A673 (cell line): Measurements from ENCODE around the gene TMED7. TPM values are rescaled to one million over a fixed set of nuclear protein-coding genes. Genes with fewer than 3 reads are reported as not detected.
A peak's percentile ranks its signal among the peaks of the same experiment; 100 is the strongest.

ENCODE experiments used
- BruUV-seq: library from RNA; stranded (reverse); fragments of 400-500 nt; replicated peaks from 2 replicates; lab custom pipeline; 2021; lab: Mats Ljungman, UMichigan
- CTCF ChIA-PET: fragments of 300-600 bp; sonication (Branson Sonifier 250); formaldehyde crosslinking; loops from one replicate; lab custom pipeline; 2022; ENCODE audit warnings: antibody characterized with exemption; lab: Charles Lee
- POLR2A ChIA-PET: fragments of 300-600 bp; sonication (Branson Sonifier 250); formaldehyde crosslinking; loops from one replicate; lab custom pipeline; 2022; ENCODE audit warnings: antibody characterized with exemption; ENCODE audit not compliant: low non-redundant PET; lab: Charles Lee
- DNase-seq: peaks from one replicate; pipeline ENCODE4 v3.0.0-alpha.2; 2015; ENCODE audit warnings: low spot score
- H3K27ac ChIP-seq: fragments of 200-600 bp; sonication (generic); 2 replicates; pipeline ENCODE4 v1.5.1; 2016; ENCODE audit warnings: mixed run types, low read depth, mild to moderate bottlenecking, mixed read lengths, antibody characterized with exemption, low read length; ENCODE audit not compliant: poor library complexity, severe bottlenecking
- H3K27me3 ChIP-seq: fragments of 200-600 bp; sonication (generic); replicated peaks from 2 replicates; pipeline ENCODE4 v1.6.1; 2017; ENCODE audit warnings: mixed run types, low read depth, mild to moderate bottlenecking, mixed read lengths, antibody characterized with exemption, low read length; ENCODE audit not compliant: insufficient read depth, poor library complexity
- H3K36me3 ChIP-seq: fragments of 200-600 bp; sonication (generic); 2 replicates; pipeline ENCODE4 v1.6.1; 2016; ENCODE audit warnings: mixed run types, mild to moderate bottlenecking, mixed read lengths, antibody characterized with exemption, low read length; ENCODE audit not compliant: insufficient read depth, poor library complexity, severe bottlenecking
- H3K4me1 ChIP-seq: fragments of 200-600 bp; sonication (generic); 2 replicates; pipeline ENCODE4 v1.6.1; 2017; ENCODE audit warnings: mixed run types, mild to moderate bottlenecking, mixed read lengths, antibody characterized with exemption, low read length; ENCODE audit not compliant: insufficient read depth, poor library complexity, severe bottlenecking
- H3K4me3 ChIP-seq: fragments of 200-600 bp; sonication (generic); 2 replicates; pipeline ENCODE4 v1.5.1; 2016; ENCODE audit warnings: low read depth, mixed run types, mild to moderate bottlenecking, mixed read lengths, low read length; ENCODE audit not compliant: poor library complexity, severe bottlenecking
- H3K9me3 ChIP-seq: fragments of 200-600 bp; sonication (generic); 2 replicates; pipeline ENCODE4 v1.6.1; 2016; ENCODE audit warnings: mixed run types, low read depth, mild to moderate bottlenecking, mixed read lengths, antibody characterized with exemption, low read length; ENCODE audit not compliant: poor library complexity, severe bottlenecking
- CTCF ChIP-seq: fragments of 300-800, 200-600 bp; sonication (generic); conservative IDR thresholded peaks from 2 replicates; pipeline ENCODE4 v1.5.1; 2017; ENCODE audit warnings: low read depth, mild to moderate bottlenecking, antibody characterized with exemption, low read length, moderate library complexity, mixed read lengths
- EZH2 ChIP-seq: fragments of 200-600 bp; sonication (generic); IDR thresholded peaks from 2 replicates; pipeline ENCODE4 v1.6.1; 2017; ENCODE audit warnings: borderline replicate concordance, low read depth, mild to moderate bottlenecking, mixed read lengths, antibody characterized with exemption, low read length; ENCODE audit not compliant: poor library complexity, severe bottlenecking
- intact Hi-C: fragments of 100-400 bp; cut with micrococcal nuclease; formaldehyde crosslinking; loops from one replicate; pipeline ENCODE4 v1.10.0; 2022; ENCODE audit not compliant: unreplicated experiment
- total RNA-seq: library from RNA; stranded (reverse); gene quantifications from 2 replicates; pipeline ENCODE4 v1.2.3, GENCODE V29; 2021

The TMED7 gene
- total RNA-seq, 1 experiment from 2014 or later: 62.8 TPM

GRCh38 chr5:115577329-115577728 lies 48.5 kb downstream of the TMED7 start:
- DNase-seq: no peak
- peaks cover 4% of the 10 kb centered on the region for H3K4me1 ChIP-seq
- no peak for TF ChIP-seq CTCF
- no peak for TF ChIP-seq EZH2
- intact Hi-C loops: no loop called here
- H3K27ac ChIP-seq: no peak overlapping the region
- ChIA-PET CTCF (no interaction called here), POLR2A (no interaction called here)
- no TSS peak for BruUV-seq
- H3K4me3 ChIP-seq: no peak overlapping the region
- no peaks in the 10 kb centered on the region for H3K9me3 ChIP-seq
- H3K36me3 ChIP-seq: no peaks in the 10 kb centered on the region
- H3K27me3 ChIP-seq: no peaks in the 10 kb centered on the region

GRCh38 chr5:115575167-115576070 lies 50.4 kb downstream of the TMED7 start:
- no peak overlapping the region for H3K27ac ChIP-seq
- H3K27me3 ChIP-seq: no peaks in the 10 kb centered on the region
- no peaks in the 10 kb centered on the region for H3K36me3 ChIP-seq
- ChIA-PET CTCF (interaction anchor here (0.6 to 2.3 kb wide), 7 partner anchors 246 to 1964 kb away, joined by 4 to 35 read pairs (median 6); no protein-coding TSS in a partner anchor), POLR2A (no interaction called here)
- no peaks in the 10 kb centered on the region for H3K9me3 ChIP-seq
- BruUV-seq: no TSS peak
- peak; percentile 16 for DNase-seq
- peaks cover 4% of the 10 kb centered on the region for H3K4me1 ChIP-seq
- no peak overlapping the region for H3K4me3 ChIP-seq
- intact Hi-C loops: no loop called here
- TF ChIP-seq EZH2: no peak
- no peak for TF ChIP-seq CTCF

GRCh38 chr5:115573133-115573532 lies 52.7 kb downstream of the TMED7 start:
- POLR2A ChIA-PET: no interaction called here
- H3K27me3 ChIP-seq: no peaks in the 10 kb centered on the region
- no peak overlapping the region for H3K4me3 ChIP-seq
- H3K4me1 ChIP-seq: no peaks in the 10 kb centered on the region
- H3K36me3 ChIP-seq: no peaks in the 10 kb centered on the region
- BruUV-seq: no TSS peak
- CTCF ChIA-PET: no interaction called here
- no peaks in the 10 kb centered on the region for H3K9me3 ChIP-seq
- DNase-seq: peak; percentile 19
- TF ChIP-seq CTCF (no peak), EZH2 (no peak)
- no peak overlapping the region for H3K27ac ChIP-seq
- intact Hi-C loops: no loop called here
